Panc1 (cell line): ENCODE data around the gene ZNF484.

Experiments
- CTCF ChIP-seq: fragments of 450-650 bp; IDR thresholded peaks from 2 replicates; pipeline ENCODE4 v1.5.1; 2017; ENCODE audit warnings: mild to moderate bottlenecking
- POLR2AphosphoS5 ChIP-seq: IDR thresholded peaks from 2 replicates; pipeline ENCODE4 v1.6.1; 2012; ENCODE audit warnings: mild to moderate bottlenecking, low read depth, low read length, moderate library complexity
- REST ChIP-seq, 2 experiments: IDR thresholded peaks; 2 replicates each; pipeline ENCODE4 v1.6.1; 2011 to 2012; ENCODE audit warnings: low read depth in 2 of 2, control low read depth in 1 of 2, low read length in 1 of 2, mild to moderate bottlenecking in 1 of 2, moderate library complexity in 1 of 2; ENCODE audit not compliant: insufficient read depth in 1 of 2
- SIN3A ChIP-seq: IDR thresholded peaks from 2 replicates; pipeline ENCODE4 v1.6.1; 2012; ENCODE audit warnings: low read depth, mild to moderate bottlenecking, low read length, moderate library complexity, borderline replicate concordance; ENCODE audit not compliant: insufficient read depth
- TCF7L2 ChIP-seq: IDR thresholded peaks from 2 replicates; pipeline ENCODE4 v1.6.1; 2011; ENCODE audit warnings: mild to moderate bottlenecking, low read depth, low read length, inconsistent platforms

GRCh38 chr9:92895812-92896436 is 18.1 kb upstream of the ZNF484 start:
- no peak for TF ChIP-seq CTCF
- TF ChIP-seq POLR2AphosphoS5, result no peak
- TF ChIP-seq SIN3A, result no peak
- no peak for TF ChIP-seq TCF7L2
- TF ChIP-seq REST (IDR thresholded peaks at IDR 0.05; ENCODE audit: insufficient read depth in 1 of 2, low read depth in 2 of 2, low read length in 1 of 2), result no peak
